Measurements from ENCODE around the gene BMP5.

DNA sequence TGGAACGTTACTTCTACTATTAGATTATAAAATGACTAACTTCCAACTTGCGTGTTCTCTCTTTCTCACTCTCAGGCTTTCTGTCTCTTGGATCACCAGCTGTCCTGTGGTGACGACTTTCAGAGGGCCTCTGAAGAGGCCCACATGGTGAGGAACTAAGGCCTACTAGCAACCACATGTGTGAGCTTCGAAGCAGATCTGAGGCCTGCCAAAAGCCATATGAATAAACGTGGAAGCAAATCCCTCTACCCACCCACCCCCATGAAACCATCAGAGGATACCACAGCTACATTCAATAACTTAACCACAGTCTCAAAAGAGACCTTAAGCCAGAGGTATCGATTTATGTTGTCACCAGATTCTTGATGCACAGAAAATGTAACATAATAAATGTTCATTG lies 13.5 kb upstream of the BMP5 start:
- no peak for TF ChIP-seq EZH2 (IDR thresholded peaks at IDR 0.05)
- no peak for TF ChIP-seq POLR2AphosphoS5 (IDR thresholded peaks at IDR 0.05; ENCODE audit: borderline replicate concordance, low read depth, low read length)
- TF ChIP-seq FOXP2 (optimal IDR thresholded peaks at IDR 0.05; ENCODE audit: control extremely low read depth, extremely low read length, insufficient read depth): no peak
